ENCODE data around the gene TMPRSS3. TPM values are rescaled to one million over a fixed set of nuclear protein-coding genes. Genes with fewer than 3 reads are reported as not detected.

TMPRSS3 gene
- total RNA-seq, 1 donor from 2014 or later, result not detected

DNA sequence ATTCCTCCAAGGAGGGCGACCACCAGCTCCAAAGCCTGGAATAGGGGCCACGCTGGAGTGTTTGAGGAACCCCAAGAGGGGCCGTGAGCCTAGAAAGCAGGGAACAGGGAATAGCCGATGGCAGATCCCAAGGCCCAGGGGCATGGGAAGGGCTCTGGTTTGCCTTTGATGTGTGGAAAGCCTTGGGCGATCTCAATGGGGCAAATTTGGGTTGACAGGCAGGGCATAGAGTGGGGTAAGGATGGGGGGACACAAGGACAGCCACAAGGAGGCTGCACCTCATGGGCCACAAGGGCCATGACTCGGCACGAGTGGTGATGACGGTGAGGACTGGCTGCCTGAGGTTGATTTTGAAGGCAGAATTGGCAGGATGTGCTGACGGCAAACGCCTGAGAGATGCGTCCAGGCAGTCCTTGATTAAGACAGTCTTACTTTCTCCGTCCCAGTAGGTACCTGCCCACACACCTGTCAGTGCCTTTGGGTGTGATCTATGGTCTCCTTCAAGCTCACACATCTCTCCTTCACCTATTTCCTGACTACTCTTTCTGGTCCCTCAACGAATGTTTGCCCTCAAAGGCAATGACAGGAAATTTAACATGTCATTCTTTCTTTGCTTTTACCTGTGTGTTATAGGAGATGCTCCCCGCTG lies 2.0 kb upstream of the TMPRSS3 start:
- Mint-ChIP-seq H3K36me3 (ENCODE audit: low read depth) (no peaks in the 10 kb centered on the region), H3K27ac (ENCODE audit: unreplicated experiment) (peak overlapping the region; percentile 28), H3K9me3 (no peaks in the 10 kb centered on the region), H3K4me1 (peaks cover 13% of the 10 kb centered on the region), H3K4me3 (no peak overlapping the region), H3K27me3 (ENCODE audit: low read depth) (no peaks in the 10 kb centered on the region)
- no peak for DNase-seq (ENCODE audit: low read depth, low spot score)
- TF ChIP-seq, protein P1, sequence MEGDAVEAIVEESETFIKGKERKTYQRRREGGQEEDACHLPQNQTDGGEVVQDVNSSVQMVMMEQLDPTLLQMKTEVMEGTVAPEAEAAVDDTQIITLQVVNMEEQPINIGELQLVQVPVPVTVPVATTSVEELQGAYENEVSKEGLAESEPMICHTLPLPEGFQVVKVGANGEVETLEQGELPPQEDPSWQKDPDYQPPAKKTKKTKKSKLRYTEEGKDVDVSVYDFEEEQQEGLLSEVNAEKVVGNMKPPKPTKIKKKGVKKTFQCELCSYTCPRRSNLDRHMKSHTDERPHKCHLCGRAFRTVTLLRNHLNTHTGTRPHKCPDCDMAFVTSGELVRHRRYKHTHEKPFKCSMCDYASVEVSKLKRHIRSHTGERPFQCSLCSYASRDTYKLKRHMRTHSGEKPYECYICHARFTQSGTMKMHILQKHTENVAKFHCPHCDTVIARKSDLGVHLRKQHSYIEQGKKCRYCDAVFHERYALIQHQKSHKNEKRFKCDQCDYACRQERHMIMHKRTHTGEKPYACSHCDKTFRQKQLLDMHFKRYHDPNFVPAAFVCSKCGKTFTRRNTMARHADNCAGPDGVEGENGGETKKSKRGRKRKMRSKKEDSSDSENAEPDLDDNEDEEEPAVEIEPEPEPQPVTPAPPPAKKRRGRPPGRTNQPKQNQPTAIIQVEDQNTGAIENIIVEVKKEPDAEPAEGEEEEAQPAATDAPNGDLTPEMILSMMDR (conservative IDR thresholded peaks at IDR 0.05), result no peak

DNA sequence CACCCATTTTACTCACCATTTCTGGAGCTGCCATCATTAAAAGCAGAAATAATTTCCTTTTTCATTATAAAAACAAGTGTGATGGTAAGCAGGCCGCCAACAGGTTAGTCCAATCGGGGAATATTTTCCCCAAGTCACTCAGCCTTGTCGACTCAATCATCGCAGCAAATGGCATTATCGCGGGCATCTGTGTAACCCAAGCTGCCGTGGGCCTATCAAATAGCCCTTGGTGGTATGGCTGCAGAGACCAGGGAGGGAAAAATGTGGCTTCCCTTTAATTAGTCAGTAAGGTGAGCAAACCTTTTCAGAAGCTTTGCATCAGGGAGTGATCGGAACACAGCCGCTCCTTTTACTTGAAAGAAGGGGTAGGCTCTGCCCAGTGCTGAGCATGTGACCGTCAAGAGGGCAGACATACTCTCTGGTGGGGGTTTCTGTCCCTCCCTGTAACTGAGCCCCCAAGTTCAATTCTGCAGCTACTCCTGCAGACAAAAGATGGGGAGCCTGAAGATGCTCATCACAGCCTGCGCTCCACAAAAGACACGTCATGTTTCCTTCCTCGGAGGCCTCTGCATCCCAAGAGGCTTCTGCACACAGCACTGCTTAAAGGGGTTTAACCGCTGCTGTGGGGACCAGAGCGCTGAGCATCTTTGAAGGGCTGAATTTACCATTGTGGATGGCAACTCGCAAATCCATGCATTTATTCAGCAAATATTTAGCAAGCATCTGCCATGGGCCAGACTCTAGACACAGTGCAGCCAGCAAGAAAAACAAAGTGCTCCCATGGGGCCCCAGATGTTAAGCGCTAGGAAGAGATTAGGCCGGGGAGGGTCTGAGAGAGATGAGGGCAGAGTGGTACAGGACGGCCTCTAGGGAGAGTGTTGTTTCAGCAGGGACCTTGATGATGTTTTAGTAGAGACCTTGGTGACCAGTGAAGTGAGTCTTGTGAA lies 1.2 kb upstream of the TMPRSS3 start:
- Mint-ChIP-seq H3K27ac (ENCODE audit: unreplicated experiment) (peak overlapping the region; percentile 28), H3K36me3 (ENCODE audit: low read depth) (no peaks in the 10 kb centered on the region)
- TF ChIP-seq, protein P1 (conservative IDR thresholded peaks at IDR 0.05), result no peak

DNA sequence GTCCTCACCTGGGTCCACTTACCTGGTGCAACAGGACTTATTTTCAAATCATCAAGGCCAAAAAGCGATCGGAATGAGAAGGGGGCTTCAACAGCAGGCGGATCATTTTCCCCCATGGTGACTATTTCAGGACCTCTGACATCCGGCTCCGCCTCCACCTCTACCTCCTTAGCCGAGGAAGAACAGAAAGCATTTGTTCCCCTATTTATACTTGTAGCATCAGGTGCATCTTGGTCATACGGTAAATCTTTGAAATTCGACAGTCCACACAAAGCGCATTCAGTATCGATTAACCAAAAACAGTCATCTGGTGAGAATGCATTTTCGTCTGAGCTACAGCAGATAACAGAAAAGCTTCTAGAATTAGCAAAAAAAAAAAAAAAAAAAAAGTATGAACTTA lies 550 bp downstream of the TMPRSS3 start:
- Mint-ChIP-seq H3K4me3 (no peak overlapping the region), H3K27ac (ENCODE audit: unreplicated experiment) (no peak overlapping the region), H3K9me3 (no peaks in the 10 kb centered on the region), H3K4me1 (peaks cover 23% of the 10 kb centered on the region), H3K36me3 (ENCODE audit: low read depth) (no peaks in the 10 kb centered on the region), H3K27me3 (ENCODE audit: low read depth) (no peaks in the 10 kb centered on the region)
- TF ChIP-seq, protein P1 (conservative IDR thresholded peaks at IDR 0.05), result no peak
- DNase-seq (ENCODE audit: low read depth, low spot score), result no peak

More for the DNA sequence above, 1.2 kb upstream of the TMPRSS3 start:
- Mint-ChIP-seq H3K9me3 (no peaks in the 10 kb centered on the region), H3K4me3 (no peak overlapping the region), H3K27me3 (ENCODE audit: low read depth) (no peaks in the 10 kb centered on the region), H3K4me1 (peaks cover 20% of the 10 kb centered on the region)
- no peak for DNase-seq (ENCODE audit: low read depth, low spot score)

DNA sequence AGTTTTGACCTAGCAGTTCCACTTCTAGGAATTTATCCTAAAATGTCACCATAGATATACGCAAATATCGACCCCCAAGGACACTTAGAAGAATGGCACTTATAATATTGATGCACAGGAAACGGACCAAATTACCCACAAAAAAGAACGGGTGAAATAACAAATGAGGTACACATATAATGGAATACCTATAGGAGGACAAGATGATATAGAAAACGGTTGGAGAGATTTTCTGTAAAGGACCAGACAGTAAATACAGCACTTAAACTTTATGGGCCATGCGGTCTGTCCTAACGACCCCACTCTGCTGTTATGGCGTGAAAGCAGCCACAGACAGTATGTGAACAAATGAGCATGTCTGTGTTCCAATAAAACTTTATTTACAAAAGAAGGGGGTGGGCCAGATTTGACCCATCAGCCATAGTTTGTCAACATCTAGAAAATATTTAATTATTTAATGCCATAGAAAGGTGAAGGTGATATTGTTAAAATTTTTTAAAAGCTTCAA lies 2.4 kb downstream of the TMPRSS3 start:
- no peak for DNase-seq (ENCODE audit: low read depth, low spot score)
- no peaks in the 10 kb centered on the region for H3K36me3 Mint-ChIP-seq (ENCODE audit: low read depth)
- H3K4me3 Mint-ChIP-seq, result no peak overlapping the region
- TF ChIP-seq, protein P1 (conservative IDR thresholded peaks at IDR 0.05), result no peak
- peaks cover 3% of the 10 kb centered on the region for H3K27me3 Mint-ChIP-seq (ENCODE audit: low read depth)
- H3K27ac Mint-ChIP-seq (ENCODE audit: unreplicated experiment), result no peak overlapping the region
- H3K9me3 Mint-ChIP-seq, result no peaks in the 10 kb centered on the region
- peaks cover 34% of the 10 kb centered on the region for H3K4me1 Mint-ChIP-seq

DNA sequence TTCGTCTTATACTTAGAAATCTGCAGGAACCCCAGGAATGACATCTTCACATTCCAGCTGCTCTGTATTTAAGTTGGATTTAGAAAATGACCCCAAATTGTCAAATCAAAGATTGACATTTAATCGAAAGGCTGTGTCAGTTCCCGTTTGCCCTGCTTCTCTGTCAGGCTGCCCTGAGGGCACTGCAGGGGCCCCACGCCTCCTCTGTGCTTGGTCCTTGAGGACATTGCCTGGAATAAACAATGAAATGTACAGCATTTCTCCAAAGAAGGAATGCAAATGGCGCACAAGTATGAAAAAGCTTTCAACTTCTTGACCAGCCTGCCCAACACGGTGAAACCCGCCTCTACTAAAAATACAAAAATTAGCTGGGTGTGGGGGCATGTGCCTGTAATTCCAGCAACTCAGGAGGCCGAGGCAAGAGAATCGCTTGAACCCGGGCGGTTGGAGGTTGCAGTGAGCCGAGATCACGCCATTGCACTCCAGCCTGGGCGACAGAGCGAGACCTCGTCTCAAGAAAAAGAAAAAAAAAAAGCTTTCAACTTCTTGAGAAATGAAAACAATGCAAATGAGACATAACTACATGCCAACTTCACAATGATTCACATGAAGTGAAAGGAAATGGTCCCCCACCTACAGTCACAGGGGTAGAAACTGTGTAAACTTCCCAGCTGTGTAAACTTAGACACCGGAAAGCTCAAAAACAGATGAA lies 3.0 kb downstream of the TMPRSS3 start:
- Mint-ChIP-seq H3K27ac (ENCODE audit: unreplicated experiment) (no peak overlapping the region), H3K4me3 (no peak overlapping the region), H3K36me3 (ENCODE audit: low read depth) (no peaks in the 10 kb centered on the region), H3K27me3 (ENCODE audit: low read depth) (peaks cover 3% of the 10 kb centered on the region), H3K9me3 (no peaks in the 10 kb centered on the region), H3K4me1 (peaks cover 30% of the 10 kb centered on the region)
- no peak for DNase-seq (ENCODE audit: low read depth, low spot score)
- TF ChIP-seq, protein P1 (conservative IDR thresholded peaks at IDR 0.05), result no peak

All from neural crest cell (in vitro differentiated cells).